Osteoblast (primary cell): ENCODE data around the gene KCNIP3. TPM values are rescaled to one million over a fixed set of nuclear protein-coding genes. Genes with fewer than 3 reads are reported as not detected.

ENCODE experiments used
- DNase-seq: peaks from one replicate; pipeline ENCODE4 v3.0.0; 2011; ENCODE audit warnings: low spot score, mixed read lengths; ENCODE audit not compliant: insufficient read length; ENCODE audit errors: missing footprints
- H2AFZ ChIP-seq: 2 replicates; pipeline ENCODE4 v1.6.0; 2011; ENCODE audit warnings: mild to moderate bottlenecking, low read length
- H3K27ac ChIP-seq: 2 replicates; pipeline ENCODE4 v1.5.1; 2011; ENCODE audit warnings: mild to moderate bottlenecking, low read depth, low read length, moderate library complexity
- H3K27me3 ChIP-seq: 2 replicates; pipeline ENCODE4 v1.6.0; 2012; ENCODE audit warnings: mild to moderate bottlenecking, control low read depth, inconsistent platforms, low read length, moderate library complexity; ENCODE audit not compliant: insufficient read depth
- H3K36me3 ChIP-seq: 2 replicates; pipeline ENCODE4 v1.5.1; 2011; ENCODE audit warnings: mild to moderate bottlenecking, low read length, control low read depth, moderate library complexity; ENCODE audit not compliant: insufficient read depth
- H3K4me1 ChIP-seq: 2 replicates; pipeline ENCODE4 v1.5.1; 2011; ENCODE audit warnings: mild to moderate bottlenecking, low read length, control low read depth, moderate library complexity; ENCODE audit not compliant: insufficient read depth
- H3K4me2 ChIP-seq: 2 replicates; pipeline ENCODE4 v1.6.0; 2011; ENCODE audit warnings: mild to moderate bottlenecking, low read length; ENCODE audit not compliant: insufficient read depth
- H3K4me3 ChIP-seq: fragments of 200-600 bp; sonication (generic); 3 replicates; pipeline ENCODE4 v1.5.1; 2012; ENCODE audit warnings: mild to moderate bottlenecking, low read length, inconsistent platforms; ENCODE audit not compliant: insufficient read depth
- H3K79me2 ChIP-seq: 2 replicates; pipeline ENCODE4 v1.6.0; 2012; ENCODE audit warnings: mild to moderate bottlenecking, low read length, control low read depth, inconsistent platforms; ENCODE audit not compliant: insufficient read depth
- H3K9me3 ChIP-seq: 2 replicates; pipeline ENCODE4 v1.5.1; 2011; ENCODE audit warnings: low read depth, low read length, control low read depth
- H4K20me1 ChIP-seq: 2 replicates; pipeline ENCODE4 v1.6.0; 2012; ENCODE audit warnings: mild to moderate bottlenecking, low read length, control low read depth; ENCODE audit not compliant: insufficient read depth
- CTCF ChIP-seq: IDR thresholded peaks from 2 replicates; pipeline ENCODE4 v1.5.1; 2011; ENCODE audit warnings: mild to moderate bottlenecking, low read depth, low read length, moderate library complexity; ENCODE audit errors: extremely low read depth
- total RNA-seq: library from RNA; depleted of rRNA; stranded (reverse); fragments of >200 nt; gene quantifications from 2 replicates; pipeline ENCODE4 v1.2.3, GENCODE V29; 2012

KCNIP3 gene
- total RNA-seq, 1 donor: under 0.01 TPM

- no peak overlapping the region for H3K27ac ChIP-seq
- H3K9me3 ChIP-seq: no peaks in the 10 kb centered on the region
- no peak overlapping the region for H2AFZ ChIP-seq
- H3K4me2 ChIP-seq: no peak overlapping the region
- H3K36me3 ChIP-seq: no peaks in the 10 kb centered on the region
- TF ChIP-seq CTCF: no peak
- peaks cover 23% of the 10 kb centered on the region for H3K4me1 ChIP-seq
- no peak for DNase-seq
- H3K27me3 ChIP-seq: peaks cover 32% of the 10 kb centered on the region
- no peak overlapping the region for H3K4me3 ChIP-seq
- H3K79me2 ChIP-seq: no peaks in the 10 kb centered on the region
- H4K20me1 ChIP-seq: peaks cover 4% of the 10 kb centered on the region
Measured at GRCh38 chr2:95311815-95312542, 14.8 kb downstream of the KCNIP3 start.

- Histone ChIP-seq H4K20me1 (peaks cover 4% of the 10 kb centered on the region), H3K4me1 (peaks cover 29% of the 10 kb centered on the region), H3K4me2 (no peak overlapping the region), H3K79me2 (no peaks in the 10 kb centered on the region), H3K4me3 (no peak overlapping the region), H3K27me3 (peaks cover 32% of the 10 kb centered on the region), H3K36me3 (no peaks in the 10 kb centered on the region), H3K9me3 (no peaks in the 10 kb centered on the region), H2AFZ (no peak overlapping the region), H3K27ac (no peak overlapping the region)
- no peak for DNase-seq
- TF ChIP-seq CTCF: no peak
Measured at GRCh38 chr2:95312543-95313201, 15.5 kb downstream of the KCNIP3 start.

GRCh38 chr2:95313296-95314131 lies 16.4 kb downstream of the KCNIP3 start:
- Histone ChIP-seq H3K9me3 (no peaks in the 10 kb centered on the region), H3K4me1 (peaks cover 29% of the 10 kb centered on the region), H2AFZ (no peak overlapping the region), H3K36me3 (no peaks in the 10 kb centered on the region), H3K4me2 (no peak overlapping the region), H3K79me2 (no peaks in the 10 kb centered on the region), H4K20me1 (peaks cover 4% of the 10 kb centered on the region), H3K4me3 (no peak overlapping the region), H3K27ac (no peak overlapping the region), H3K27me3 (peaks cover 33% of the 10 kb centered on the region)
- DNase-seq: no peak
- no peak for TF ChIP-seq CTCF

GRCh38 chr2:95314598-95314963 lies 17.4 kb downstream of the KCNIP3 start:
- no peaks in the 10 kb centered on the region for H3K36me3 ChIP-seq
- no peak for DNase-seq
- H3K4me2 ChIP-seq: no peak overlapping the region
- no peak overlapping the region for H2AFZ ChIP-seq
- peaks cover 36% of the 10 kb centered on the region for H3K27me3 ChIP-seq
- H3K27ac ChIP-seq: no peak overlapping the region
- TF ChIP-seq CTCF: no peak
- H3K79me2 ChIP-seq: no peaks in the 10 kb centered on the region
- H3K9me3 ChIP-seq: no peaks in the 10 kb centered on the region
- peaks cover 4% of the 10 kb centered on the region for H4K20me1 ChIP-seq
- H3K4me1 ChIP-seq: peaks cover 29% of the 10 kb centered on the region
- no peak overlapping the region for H3K4me3 ChIP-seq
